Urinary bladder (tissue), 4 donors: ENCODE results near the gene MRPS23. TPM values are rescaled to one million over a fixed set of nuclear protein-coding genes. Genes with fewer than 3 reads are reported as not detected.

Experiments used
- DNase-seq: peaks from one replicate; pipeline ENCODE4 v3.0.0-alpha.2; 2015; ENCODE audit errors: extremely low spot score
- H3K27ac ChIP-seq: one replicate; pipeline ENCODE4 v1.5.1; 2013; ENCODE audit warnings: low read depth, mild to moderate bottlenecking, moderate library complexity
- H3K36me3 ChIP-seq: one replicate; pipeline ENCODE4 v1.6.1; 2013; ENCODE audit warnings: mild to moderate bottlenecking, moderate library complexity; ENCODE audit not compliant: insufficient read depth
- H3K4me1 ChIP-seq: one replicate; pipeline ENCODE4 v1.6.1; 2013; ENCODE audit warnings: mild to moderate bottlenecking, moderate library complexity; ENCODE audit not compliant: insufficient read depth
- H3K4me3 ChIP-seq: one replicate; pipeline ENCODE4 v1.5.1; 2013; ENCODE audit warnings: low read depth, low read length
- WGBS: extraction: QIAGEN DNeasy Blood & Tissue Kit; methylation state at CpG from one replicate; pipeline ENCODE4 v1.1.7; 2013; 5-methylcytosine and 5-hydroxymethylcytosine counted together
- polyA plus RNA-seq: library from polyadenylated mRNA; stranded (reverse); fragments of 200-250 nt; gene quantifications from one replicate; pipeline ENCODE4 v1.2.3, GENCODE V29; 2013
- total RNA-seq: library from RNA; depleted of rRNA; stranded (reverse); fragments of >200 nt; gene quantifications from one replicate; pipeline ENCODE4 v1.2.3, GENCODE V29; 2014
- donor health status: healthy with polysubstance abuse.
- donor health status: healthy.

The MRPS23 gene
- total and polyA plus RNA-seq, 2 donors = 17.3 to 41.2 TPM

- Histone ChIP-seq H3K4me1 (no peaks in the 10 kb centered on the region), H3K4me3 (no peak overlapping the region), H3K27ac (no peak overlapping the region), H3K36me3 (no peaks in the 10 kb centered on the region)
- no peak for DNase-seq
- 82% methylated on average over 4 of the region's 4 CpGs for WGBS
These were observed 37.3 kb upstream of the MRPS23 start for GRCh38 chr17:57887161-57887560.

GRCh38 chr17:57886020-57886419 is 36.2 kb upstream of the MRPS23 start:
- H3K36me3 ChIP-seq = no peaks in the 10 kb centered on the region
- 87% methylated on average over 4 of the region's 4 CpGs for whole genome bisulfite sequencing
- H3K4me3 ChIP-seq = no peak overlapping the region
- no peak overlapping the region for H3K27ac ChIP-seq
- DNase-seq = no peak
- H3K4me1 ChIP-seq = no peaks in the 10 kb centered on the region

- H3K27ac ChIP-seq = no peak overlapping the region
- WGBS = 90% methylated on average over 67 of the region's 67 CpGs
- H3K4me3 ChIP-seq = no peak overlapping the region
- no peaks in the 10 kb centered on the region for H3K36me3 ChIP-seq
- DNase-seq = no peak
- H3K4me1 ChIP-seq = no peaks in the 10 kb centered on the region
These were observed 35.5 kb upstream of the MRPS23 start for GRCh38 chr17:57885148-57885915.

GRCh38 chr17:57881783-57882351 is 32.0 kb upstream of the MRPS23 start:
- Histone ChIP-seq H3K36me3 (no peaks in the 10 kb centered on the region), H3K4me1 (no peaks in the 10 kb centered on the region), H3K4me3 (no peak overlapping the region), H3K27ac (no peak overlapping the region)
- WGBS = 31% methylated on average over 9 of the region's 9 CpGs
- no peak for DNase-seq

- Histone ChIP-seq H3K27ac (no peak overlapping the region), H3K4me1 (no peaks in the 10 kb centered on the region), H3K4me3 (no peak overlapping the region), H3K36me3 (no peaks in the 10 kb centered on the region)
- no peak for DNase-seq
- WGBS = 29% methylated on average over 8 of the region's 8 CpGs
These were observed 31.3 kb upstream of the MRPS23 start for GRCh38 chr17:57881143-57881542.

- no peak for DNase-seq
- Histone ChIP-seq H3K4me1 (no peaks in the 10 kb centered on the region), H3K36me3 (no peaks in the 10 kb centered on the region), H3K4me3 (no peak overlapping the region), H3K27ac (no peak overlapping the region)
- 74% methylated on average over 8 of the region's 8 CpGs for WGBS
These were observed 30.2 kb upstream of the MRPS23 start for GRCh38 chr17:57880086-57880456.

GRCh38 chr17:57879437-57880085 is 29.7 kb upstream of the MRPS23 start:
- H3K36me3 ChIP-seq = no peaks in the 10 kb centered on the region
- no peak for DNase-seq
- no peak overlapping the region for H3K4me3 ChIP-seq
- no peaks in the 10 kb centered on the region for H3K4me1 ChIP-seq
- WGBS = 58% methylated on average over 12 of the region's 12 CpGs
- H3K27ac ChIP-seq = no peak overlapping the region

- no peak for DNase-seq
- no peak overlapping the region for H3K27ac ChIP-seq
- H3K36me3 ChIP-seq = no peaks in the 10 kb centered on the region
- no peak overlapping the region for H3K4me3 ChIP-seq
- H3K4me1 ChIP-seq = no peaks in the 10 kb centered on the region
- WGBS = 68% methylated on average over 9 of the region's 9 CpGs
These were observed 28.0 kb upstream of the MRPS23 start for GRCh38 chr17:57877803-57878377.

- Histone ChIP-seq H3K4me1 (no peaks in the 10 kb centered on the region), H3K27ac (no peak overlapping the region), H3K36me3 (no peaks in the 10 kb centered on the region), H3K4me3 (no peak overlapping the region)
- no peak for DNase-seq
- 77% methylated on average over 2 of the region's 2 CpGs for WGBS
These were observed 27.0 kb upstream of the MRPS23 start for GRCh38 chr17:57876866-57877237.

GRCh38 chr17:57876023-57876865 is 26.4 kb upstream of the MRPS23 start:
- no peak for DNase-seq
- H3K4me3 ChIP-seq = no peak overlapping the region

GRCh38 chr17:57875290-57876022 is 25.6 kb upstream of the MRPS23 start:
- Histone ChIP-seq H3K4me3 (no peak overlapping the region), H3K36me3 (no peaks in the 10 kb centered on the region), H3K4me1 (no peaks in the 10 kb centered on the region), H3K27ac (peak overlapping the region; percentile 79)
- 22% methylated on average over 10 of the region's 10 CpGs for WGBS
- peak; percentile 74 for DNase-seq

More at GRCh38 chr17:57876023-57876865, 26.4 kb upstream of the MRPS23 start:
- H3K27ac ChIP-seq = no peak overlapping the region
- H3K4me1 ChIP-seq = no peaks in the 10 kb centered on the region
- H3K36me3 ChIP-seq = no peaks in the 10 kb centered on the region
- WGBS = 71% methylated on average over 15 of the region's 15 CpGs

- peak; percentile 80 for DNase-seq
- Histone ChIP-seq H3K27ac (peak overlapping the region; percentile 79), H3K4me3 (no peak overlapping the region), H3K4me1 (no peaks in the 10 kb centered on the region), H3K36me3 (no peaks in the 10 kb centered on the region)
- WGBS = 10% methylated on average over 33 of the region's 33 CpGs
These were observed 24.8 kb upstream of the MRPS23 start for GRCh38 chr17:57874434-57875289.
